HepG2 (cell line): ENCODE results near the gene NCOA7. TPM values are rescaled to one million over a fixed set of nuclear protein-coding genes. Genes with fewer than 3 reads are reported as not detected.

Source experiments
- ATF7-NPFF ChIP-seq: sonication (generic); formaldehyde crosslinking; IDR thresholded peaks from 2 replicates; pipeline ENCODE4 v1.8.1; 2023; ENCODE audit warnings: mild to moderate bottlenecking, low read depth, missing genetic modification reagents, moderate library complexity
- CCDC6 ChIP-seq: sonication (generic); formaldehyde crosslinking; IDR thresholded peaks from 2 replicates; pipeline ENCODE4 v1.8.1; 2022; ENCODE audit warnings: mild to moderate bottlenecking, missing genetic modification reagents, moderate library complexity
- HDAC1 ChIP-seq: sonication (generic); formaldehyde crosslinking; IDR thresholded peaks from 2 replicates; pipeline ENCODE4 v1.5.1; 2020; ENCODE audit warnings: mild to moderate bottlenecking, missing genetic modification reagents
- HDAC6 ChIP-seq: fragments of 200-600 bp; sonication (generic); IDR thresholded peaks from 2 replicates; pipeline ENCODE4 v1.7.0; 2017; ENCODE audit warnings: mild to moderate bottlenecking, antibody characterized with exemption, low read length, low read depth
- KDM2A ChIP-seq: sonication (generic); formaldehyde crosslinking; IDR thresholded peaks from 2 replicates; pipeline ENCODE4 v1.4.0; 2020; ENCODE audit warnings: low read depth, missing genetic modification reagents, borderline replicate concordance
- MIER3 ChIP-seq: IDR thresholded peaks from 2 replicates; pipeline ENCODE4 v1.6.1; 2016; ENCODE audit warnings: missing compliant biosample characterization, borderline replicate concordance
- NFIC ChIP-seq: IDR thresholded peaks from 2 replicates; pipeline ENCODE4 v1.6.1; 2012; ENCODE audit warnings: mild to moderate bottlenecking, low read length, inconsistent platforms
- ZNF30 ChIP-seq: sonication (generic); formaldehyde crosslinking; IDR thresholded peaks from 2 replicates; pipeline ENCODE4 v1.5.0; 2020; ENCODE audit warnings: mild to moderate bottlenecking, missing genetic modification reagents
- ZNF780A ChIP-seq: sonication (generic); formaldehyde crosslinking; IDR thresholded peaks from 2 replicates; pipeline ENCODE4 v1.8.0; 2022; ENCODE audit warnings: mild to moderate bottlenecking, missing genetic modification reagents, moderate library complexity
- polyA plus RNA-seq, 8 experiments: library from polyadenylated mRNA; depleted of rRNA in 3 of 8; stranded (reverse) in 7 of 8; unstranded in 1 of 8; fragments of >200 nt; fragmentation: Illumina TruSeq in 4 of 8; extraction: Trizol in 4 of 8; gene quantifications; 2 replicates each; pipeline versions ENCODE4 v1.2.1 to v1.2.3, GENCODE V29; 2011 to 2016; ENCODE audit warnings: low read depth in 4 of 8, missing spikeins in 1 of 8, mixed read lengths in 1 of 8; ENCODE audit not compliant: insufficient read depth in 1 of 8
- total RNA-seq, 5 experiments: library from RNA; depleted of rRNA; stranded (reverse); fragments of >200 nt; fragmentation: Illumina TruSeq; extraction: Trizol; gene quantifications; 2 replicates each; pipeline ENCODE4 v1.2.3, GENCODE V29; 2016; ENCODE audit warnings: low read depth in 1 of 5
- TF ChIP-seq, protein P1 (sequence below): sonication (generic); formaldehyde crosslinking; IDR thresholded peaks from 2 replicates; pipeline ENCODE4 v1.4.0; 2020; ENCODE audit warnings: mild to moderate bottlenecking, missing genetic modification reagents, borderline replicate concordance
- TF ChIP-seq, protein P2 (sequence below): sonication (generic); formaldehyde crosslinking; IDR thresholded peaks from 2 replicates; pipeline ENCODE4 v1.5.1; 2020; ENCODE audit warnings: missing genetic modification reagents, mild to moderate bottlenecking, borderline replicate concordance
- TF ChIP-seq, protein P3 (sequence below): sonication (generic); formaldehyde crosslinking; IDR thresholded peaks from 2 replicates; pipeline ENCODE4 v1.4.0; 2020; ENCODE audit warnings: mild to moderate bottlenecking, low read depth, missing genetic modification reagents
- TF ChIP-seq, protein P4 (sequence below): sonication (generic); formaldehyde crosslinking; IDR thresholded peaks from 2 replicates; pipeline ENCODE4 v1.4.0; 2020; ENCODE audit warnings: mild to moderate bottlenecking, missing genetic modification reagents

NCOA7 gene
- total and polyA plus RNA-seq, 2 of the 13 experiments (the other 11 are each of a cell fraction or from before 2014, with no cell fraction given), result 13.6 to 20.8 TPM

DNA sequence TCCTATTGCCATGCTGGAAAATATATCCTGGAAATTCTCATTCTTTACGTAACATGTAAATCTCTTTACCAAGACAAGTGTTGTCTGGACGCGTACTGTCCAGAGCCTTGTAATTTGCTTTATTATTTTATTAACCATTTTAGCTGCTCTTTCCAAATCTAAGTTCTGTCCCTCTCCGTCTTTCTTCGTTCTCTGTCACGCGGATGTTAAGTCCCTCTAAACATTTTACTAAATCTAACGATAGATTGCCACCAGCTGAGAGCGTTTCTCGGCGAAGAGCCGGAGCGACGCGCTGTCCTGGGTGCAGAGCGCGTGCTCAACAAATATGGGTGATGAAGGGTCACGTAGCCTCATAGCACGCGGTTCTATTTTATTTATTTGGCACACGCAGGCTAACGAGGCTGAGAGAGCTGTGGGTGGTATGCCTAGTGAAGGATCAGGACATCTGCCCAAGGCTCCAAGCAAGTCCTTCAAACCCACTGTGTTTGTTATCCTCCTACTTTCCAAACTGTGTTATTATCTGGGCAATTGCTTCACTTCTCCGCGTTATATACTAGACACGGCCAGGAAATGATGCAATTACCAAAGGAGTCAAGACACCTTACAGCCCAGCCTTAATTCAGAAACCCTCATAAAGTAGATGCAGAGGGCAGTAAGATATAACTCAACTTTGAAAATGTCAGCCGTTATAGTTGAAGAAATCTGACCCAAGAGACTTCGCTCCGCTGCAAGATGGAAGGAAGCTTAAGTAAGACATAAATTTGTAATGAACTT, 10.0 kb upstream of the NCOA7 start (continued):
- TF ChIP-seq, protein P1, sequence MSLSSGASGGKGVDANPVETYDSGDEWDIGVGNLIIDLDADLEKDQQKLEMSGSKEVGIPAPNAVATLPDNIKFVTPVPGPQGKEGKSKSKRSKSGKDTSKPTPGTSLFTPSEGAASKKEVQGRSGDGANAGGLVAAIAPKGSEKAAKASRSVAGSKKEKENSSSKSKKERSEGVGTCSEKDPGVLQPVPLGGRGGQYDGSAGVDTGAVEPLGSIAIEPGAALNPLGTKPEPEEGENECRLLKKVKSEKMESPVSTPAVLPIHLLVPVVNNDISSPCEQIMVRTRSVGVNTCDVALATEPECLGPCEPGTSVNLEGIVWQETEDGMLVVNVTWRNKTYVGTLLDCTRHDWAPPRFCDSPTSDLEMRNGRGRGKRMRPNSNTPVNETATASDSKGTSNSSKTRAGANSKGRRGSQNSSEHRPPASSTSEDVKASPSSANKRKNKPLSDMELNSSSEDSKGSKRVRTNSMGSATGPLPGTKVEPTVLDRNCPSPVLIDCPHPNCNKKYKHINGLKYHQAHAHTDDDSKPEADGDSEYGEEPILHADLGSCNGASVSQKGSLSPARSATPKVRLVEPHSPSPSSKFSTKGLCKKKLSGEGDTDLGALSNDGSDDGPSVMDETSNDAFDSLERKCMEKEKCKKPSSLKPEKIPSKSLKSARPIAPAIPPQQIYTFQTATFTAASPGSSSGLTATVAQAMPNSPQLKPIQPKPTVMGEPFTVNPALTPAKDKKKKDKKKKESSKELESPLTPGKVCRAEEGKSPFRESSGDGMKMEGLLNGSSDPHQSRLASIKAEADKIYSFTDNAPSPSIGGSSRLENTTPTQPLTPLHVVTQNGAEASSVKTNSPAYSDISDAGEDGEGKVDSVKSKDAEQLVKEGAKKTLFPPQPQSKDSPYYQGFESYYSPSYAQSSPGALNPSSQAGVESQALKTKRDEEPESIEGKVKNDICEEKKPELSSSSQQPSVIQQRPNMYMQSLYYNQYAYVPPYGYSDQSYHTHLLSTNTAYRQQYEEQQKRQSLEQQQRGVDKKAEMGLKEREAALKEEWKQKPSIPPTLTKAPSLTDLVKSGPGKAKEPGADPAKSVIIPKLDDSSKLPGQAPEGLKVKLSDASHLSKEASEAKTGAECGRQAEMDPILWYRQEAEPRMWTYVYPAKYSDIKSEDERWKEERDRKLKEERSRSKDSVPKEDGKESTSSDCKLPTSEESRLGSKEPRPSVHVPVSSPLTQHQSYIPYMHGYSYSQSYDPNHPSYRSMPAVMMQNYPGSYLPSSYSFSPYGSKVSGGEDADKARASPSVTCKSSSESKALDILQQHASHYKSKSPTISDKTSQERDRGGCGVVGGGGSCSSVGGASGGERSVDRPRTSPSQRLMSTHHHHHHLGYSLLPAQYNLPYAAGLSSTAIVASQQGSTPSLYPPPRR (CRISPR knock-in tag), result 0 out of 2 replicates have a peak, but pooled peaks have one; percentile 12
- no peak for TF ChIP-seq MIER3 (CRISPR knock-in tag)
- no peak for TF ChIP-seq ZNF780A (CRISPR knock-in tag)
- TF ChIP-seq, protein P2, sequence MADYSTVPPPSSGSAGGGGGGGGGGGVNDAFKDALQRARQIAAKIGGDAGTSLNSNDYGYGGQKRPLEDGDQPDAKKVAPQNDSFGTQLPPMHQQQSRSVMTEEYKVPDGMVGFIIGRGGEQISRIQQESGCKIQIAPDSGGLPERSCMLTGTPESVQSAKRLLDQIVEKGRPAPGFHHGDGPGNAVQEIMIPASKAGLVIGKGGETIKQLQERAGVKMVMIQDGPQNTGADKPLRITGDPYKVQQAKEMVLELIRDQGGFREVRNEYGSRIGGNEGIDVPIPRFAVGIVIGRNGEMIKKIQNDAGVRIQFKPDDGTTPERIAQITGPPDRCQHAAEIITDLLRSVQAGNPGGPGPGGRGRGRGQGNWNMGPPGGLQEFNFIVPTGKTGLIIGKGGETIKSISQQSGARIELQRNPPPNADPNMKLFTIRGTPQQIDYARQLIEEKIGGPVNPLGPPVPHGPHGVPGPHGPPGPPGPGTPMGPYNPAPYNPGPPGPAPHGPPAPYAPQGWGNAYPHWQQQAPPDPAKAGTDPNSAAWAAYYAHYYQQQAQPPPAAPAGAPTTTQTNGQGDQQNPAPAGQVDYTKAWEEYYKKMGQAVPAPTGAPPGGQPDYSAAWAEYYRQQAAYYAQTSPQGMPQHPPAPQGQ (CRISPR knock-in tag), result no peak
- TF ChIP-seq, protein P3, sequence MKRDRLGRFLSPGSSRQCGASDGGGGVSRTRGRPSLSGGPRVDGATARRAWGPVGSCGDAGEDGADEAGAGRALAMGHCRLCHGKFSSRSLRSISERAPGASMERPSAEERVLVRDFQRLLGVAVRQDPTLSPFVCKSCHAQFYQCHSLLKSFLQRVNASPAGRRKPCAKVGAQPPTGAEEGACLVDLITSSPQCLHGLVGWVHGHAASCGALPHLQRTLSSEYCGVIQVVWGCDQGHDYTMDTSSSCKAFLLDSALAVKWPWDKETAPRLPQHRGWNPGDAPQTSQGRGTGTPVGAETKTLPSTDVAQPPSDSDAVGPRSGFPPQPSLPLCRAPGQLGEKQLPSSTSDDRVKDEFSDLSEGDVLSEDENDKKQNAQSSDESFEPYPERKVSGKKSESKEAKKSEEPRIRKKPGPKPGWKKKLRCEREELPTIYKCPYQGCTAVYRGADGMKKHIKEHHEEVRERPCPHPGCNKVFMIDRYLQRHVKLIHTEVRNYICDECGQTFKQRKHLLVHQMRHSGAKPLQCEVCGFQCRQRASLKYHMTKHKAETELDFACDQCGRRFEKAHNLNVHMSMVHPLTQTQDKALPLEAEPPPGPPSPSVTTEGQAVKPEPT (CRISPR knock-in tag), result peak; percentile 29; the same call in 1 of the 2 replicates
- 0 out of 2 replicates have a peak, but pooled peaks have one; percentile 32 for TF ChIP-seq ZNF30
- peak; percentile 83; the same call in 1 of the 2 replicates for TF ChIP-seq CCDC6 (CRISPR knock-in tag)
- TF ChIP-seq NFIC, result peak; percentile 22; the same call in 1 of the 2 replicates
- TF ChIP-seq HDAC1 (CRISPR knock-in tag), result peak; percentile 82
- TF ChIP-seq HDAC6, result no peak
- peak; percentile 74; the same call in 1 of the 2 replicates for TF ChIP-seq ATF7-NPFF (CRISPR knock-in tag)
- TF ChIP-seq, protein P4, sequence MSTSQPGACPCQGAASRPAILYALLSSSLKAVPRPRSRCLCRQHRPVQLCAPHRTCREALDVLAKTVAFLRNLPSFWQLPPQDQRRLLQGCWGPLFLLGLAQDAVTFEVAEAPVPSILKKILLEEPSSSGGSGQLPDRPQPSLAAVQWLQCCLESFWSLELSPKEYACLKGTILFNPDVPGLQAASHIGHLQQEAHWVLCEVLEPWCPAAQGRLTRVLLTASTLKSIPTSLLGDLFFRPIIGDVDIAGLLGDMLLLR (CRISPR knock-in tag), result peak; percentile 76; the same call in 1 of the 2 replicates
- peak; percentile 68; the same call in 1 of the 2 replicates for TF ChIP-seq KDM2A (CRISPR knock-in tag)
